Rectal smooth muscle tissue (tissue), 1 donor: Measurements from ENCODE around the gene NANOS3.

Experiments
- H3K27ac ChIP-seq: one replicate; pipeline ENCODE4 v1.7.0; 2013; ENCODE audit warnings: low read depth, low read length, inconsistent platforms
- H3K27me3 ChIP-seq: one replicate; pipeline ENCODE4 v1.7.0; 2013; ENCODE audit warnings: low read length; ENCODE audit not compliant: control insufficient read depth, insufficient read depth
- H3K36me3 ChIP-seq: one replicate; pipeline ENCODE4 v1.7.0; 2013; ENCODE audit warnings: low read length; ENCODE audit not compliant: control insufficient read depth, insufficient read depth
- H3K4me1 ChIP-seq: one replicate; pipeline ENCODE4 v1.7.0; 2013; ENCODE audit warnings: low read length; ENCODE audit not compliant: control insufficient read depth, insufficient read depth
- H3K4me3 ChIP-seq: one replicate; pipeline ENCODE4 v1.7.0; 2013; ENCODE audit warnings: low read length
- H3K9ac ChIP-seq: one replicate; pipeline ENCODE4 v1.7.0; 2013; ENCODE audit warnings: low read length

Gene NANOS3

DNA sequence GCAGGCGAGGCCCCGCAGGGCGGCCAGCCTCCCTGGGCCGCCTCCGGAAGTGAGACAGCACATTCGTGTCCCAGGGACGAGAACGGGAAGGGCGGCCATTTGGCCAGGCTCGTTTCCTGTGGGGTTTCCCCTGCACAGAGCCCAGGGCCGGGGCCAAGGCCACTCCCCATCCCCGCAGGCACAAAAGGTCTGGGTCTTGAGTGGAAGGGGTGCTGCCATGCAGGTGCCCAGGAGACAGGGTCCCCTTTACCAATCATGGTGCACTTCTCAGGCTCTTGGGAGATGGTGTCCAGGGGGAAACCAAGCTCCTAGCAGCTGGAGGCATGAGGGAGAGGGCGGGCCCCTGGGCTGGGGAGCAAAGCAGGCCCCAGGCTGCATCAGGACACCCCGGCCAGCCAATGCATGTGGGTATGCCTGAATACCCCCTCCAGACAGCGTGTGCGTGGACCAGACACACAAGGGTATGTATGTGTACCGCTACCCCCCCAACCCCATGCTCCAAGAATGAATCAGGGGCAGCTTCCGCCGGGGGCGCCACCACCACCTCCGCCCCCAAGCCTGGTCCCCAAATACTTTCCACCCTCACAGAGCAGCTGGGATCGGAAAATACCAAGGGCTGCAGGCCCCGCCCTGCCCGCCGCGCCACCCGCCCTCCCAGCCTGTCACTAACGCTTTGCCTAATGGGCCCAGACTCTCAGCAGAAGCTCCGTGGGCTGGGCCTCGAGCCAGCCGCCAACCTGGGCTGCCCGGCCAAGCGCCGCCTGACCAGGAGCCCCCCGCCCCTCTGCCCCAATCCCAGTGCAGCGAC, 37.6 kb upstream of the NANOS3 start:
- peak overlapping the region; percentile 75 for H3K9ac ChIP-seq
- H3K4me1 ChIP-seq, result peaks cover 31% of the 10 kb centered on the region
- H3K27me3 ChIP-seq, result no peaks in the 10 kb centered on the region
- peak overlapping the region; percentile 92 for H3K27ac ChIP-seq
- peaks cover 12% of the 10 kb centered on the region for H3K36me3 ChIP-seq
- peak overlapping the region; percentile 77 for H3K4me3 ChIP-seq

GRCh38 chr19:13839938-13840304, 37.0 kb upstream of the NANOS3 start:
- peaks cover 29% of the 10 kb centered on the region for H3K4me1 ChIP-seq
- peak overlapping the region; percentile 77 for H3K4me3 ChIP-seq
- no peaks in the 10 kb centered on the region for H3K27me3 ChIP-seq
- peaks cover 10% of the 10 kb centered on the region for H3K36me3 ChIP-seq
- peak overlapping the region; percentile 75 for H3K9ac ChIP-seq
- peak overlapping the region; percentile 92 for H3K27ac ChIP-seq

- H3K4me1 ChIP-seq, result peaks cover 29% of the 10 kb centered on the region
- peaks cover 9% of the 10 kb centered on the region for H3K36me3 ChIP-seq
- peak overlapping the region; percentile 92 for H3K27ac ChIP-seq
- H3K27me3 ChIP-seq, result no peaks in the 10 kb centered on the region
- peak overlapping the region; percentile 79 for H3K9ac ChIP-seq
- peak overlapping the region; percentile 77 for H3K4me3 ChIP-seq
Measured at GRCh38 chr19:13840305-13841085, 36.4 kb upstream of the NANOS3 start.

GRCh38 chr19:13841086-13841961, 35.6 kb upstream of the NANOS3 start:
- H3K4me1 ChIP-seq, result peaks cover 30% of the 10 kb centered on the region
- H3K27me3 ChIP-seq, result no peaks in the 10 kb centered on the region
- H3K36me3 ChIP-seq, result peaks cover under 1% of the 10 kb centered on the region
- peak overlapping the region; percentile 77 for H3K4me3 ChIP-seq
- peak overlapping the region; percentile 79 for H3K9ac ChIP-seq
- peak overlapping the region; percentile 92 for H3K27ac ChIP-seq

GRCh38 chr19:13841962-13842290, 35.0 kb upstream of the NANOS3 start:
- peak overlapping the region; percentile 77 for H3K4me3 ChIP-seq
- no peaks in the 10 kb centered on the region for H3K36me3 ChIP-seq
- H3K4me1 ChIP-seq, result peaks cover 34% of the 10 kb centered on the region
- H3K9ac ChIP-seq, result peak overlapping the region; percentile 79
- H3K27ac ChIP-seq, result peak overlapping the region; percentile 92
- H3K27me3 ChIP-seq, result no peaks in the 10 kb centered on the region

DNA sequence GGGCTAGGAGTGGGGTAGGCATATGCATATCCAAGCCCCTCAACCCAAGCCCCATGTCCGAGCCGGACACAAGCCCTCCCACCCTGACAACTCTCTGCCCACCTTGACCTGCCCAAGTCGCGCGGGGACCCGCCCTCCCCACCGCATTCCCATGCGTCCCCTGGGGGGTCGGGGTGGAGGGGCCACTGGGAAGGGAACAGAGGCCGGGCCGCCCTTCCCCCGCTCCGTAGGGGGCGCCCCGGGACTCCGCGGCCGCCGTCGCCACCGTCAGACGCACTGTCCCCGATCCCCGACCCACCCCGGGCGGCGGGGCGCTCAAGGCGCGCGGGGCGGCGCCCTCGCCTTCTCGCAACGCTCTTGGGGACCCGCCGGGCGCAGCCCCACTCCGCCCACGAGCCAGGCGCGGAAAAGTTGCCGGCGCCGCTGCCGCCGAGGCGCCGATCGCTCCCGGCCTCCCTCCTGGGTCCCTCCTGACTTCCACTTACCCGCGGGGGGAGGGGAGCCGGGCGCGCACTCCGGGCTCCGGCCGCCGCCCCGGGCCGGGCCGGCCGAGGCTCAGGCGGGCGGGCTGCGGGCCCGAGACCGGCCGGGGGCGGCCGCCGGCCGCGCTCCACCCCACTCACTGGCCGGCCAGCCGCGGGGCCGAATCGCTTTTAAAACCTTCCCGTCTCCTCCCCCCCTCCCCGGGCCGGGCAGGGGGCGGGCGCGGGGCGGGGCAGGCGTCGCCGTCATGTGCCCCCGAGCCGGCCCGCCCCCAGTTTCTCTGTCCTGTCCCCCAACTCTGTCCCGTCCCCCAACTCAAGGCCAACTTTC, 34.4 kb upstream of the NANOS3 start:
- H3K4me1 ChIP-seq, result peaks cover 32% of the 10 kb centered on the region

DNA sequence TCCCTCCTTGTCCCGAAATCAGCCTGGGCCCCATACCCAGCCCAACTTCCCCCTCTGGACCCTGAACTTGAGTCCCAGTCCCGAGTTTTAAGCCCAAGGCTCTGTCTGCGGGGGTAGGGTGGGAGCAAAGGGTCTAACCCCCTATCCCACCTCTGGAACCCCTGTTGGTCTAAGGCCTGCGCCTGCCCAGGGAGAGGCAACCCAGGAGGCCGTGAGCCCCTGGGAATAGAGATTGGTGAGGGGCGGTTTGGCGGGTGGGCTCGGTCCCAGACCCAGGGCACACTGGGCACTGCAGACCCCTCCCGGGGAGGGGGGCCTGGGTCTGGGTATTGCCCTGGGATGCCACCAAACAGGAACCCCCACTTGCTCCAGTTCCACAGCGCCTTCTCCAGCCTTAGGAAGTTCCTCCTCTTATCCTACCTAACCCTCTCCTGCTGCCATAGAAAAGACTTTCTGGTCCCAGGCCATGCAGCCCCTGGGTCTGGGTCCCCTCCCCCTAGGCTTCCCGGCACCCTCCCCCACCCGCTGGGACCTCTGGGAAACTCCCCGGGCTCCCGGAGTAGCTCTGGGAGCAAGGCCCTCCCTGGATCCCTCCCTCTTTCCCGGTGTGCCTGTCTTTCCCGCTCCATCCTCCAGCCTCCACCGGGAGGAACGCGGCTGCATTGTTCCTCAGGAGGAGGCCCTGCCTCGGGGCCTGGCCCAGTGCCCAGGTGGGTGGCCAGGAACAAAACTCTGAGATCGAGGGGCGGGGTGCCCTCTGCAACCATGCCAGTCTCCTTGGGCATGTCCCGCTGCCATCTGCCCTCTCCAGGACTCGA, 33.6 kb upstream of the NANOS3 start:
- Histone ChIP-seq H3K36me3 (no peaks in the 10 kb centered on the region), H3K4me3 (peak overlapping the region; percentile 70), H3K9ac (peak overlapping the region; percentile 82), H3K4me1 (peaks cover 28% of the 10 kb centered on the region), H3K27ac (peak overlapping the region; percentile 98), H3K27me3 (no peaks in the 10 kb centered on the region)

More for the DNA sequence above, 34.4 kb upstream of the NANOS3 start:
- Histone ChIP-seq H3K27ac (peak overlapping the region; percentile 98), H3K9ac (peak overlapping the region; percentile 82), H3K36me3 (no peaks in the 10 kb centered on the region), H3K4me3 (peak overlapping the region; percentile 77), H3K27me3 (no peaks in the 10 kb centered on the region)

DNA sequence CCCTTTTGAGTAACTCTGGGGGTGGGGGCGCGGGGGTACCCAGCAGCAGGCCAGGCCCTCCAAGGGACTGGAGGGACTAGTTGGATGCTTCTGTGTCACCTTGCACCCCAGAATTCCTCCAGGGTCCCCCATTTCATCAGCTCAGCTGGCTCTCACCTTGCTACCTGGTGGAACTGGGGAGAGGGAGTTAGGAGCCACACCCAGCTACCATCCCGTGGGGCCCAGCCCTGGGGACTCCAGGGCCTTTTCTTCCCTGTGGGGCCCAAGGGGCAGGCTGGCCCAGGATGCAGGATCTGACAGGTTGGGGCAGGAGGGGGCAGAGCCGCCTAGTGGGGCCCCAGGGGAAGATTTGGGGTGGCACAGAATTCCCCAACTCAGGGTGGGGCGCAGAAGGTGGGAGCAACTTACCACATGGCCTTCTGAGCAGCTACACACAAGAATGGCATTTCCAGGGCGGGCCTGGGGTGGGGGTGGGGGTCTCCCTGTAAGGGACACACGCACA, 32.8 kb upstream of the NANOS3 start:
- H3K4me1 ChIP-seq, result peaks cover 26% of the 10 kb centered on the region
- H3K9ac ChIP-seq, result no peak overlapping the region
- no peaks in the 10 kb centered on the region for H3K27me3 ChIP-seq
- H3K4me3 ChIP-seq, result no peak overlapping the region
- no peaks in the 10 kb centered on the region for H3K36me3 ChIP-seq
- H3K27ac ChIP-seq, result peak overlapping the region; percentile 98

DNA sequence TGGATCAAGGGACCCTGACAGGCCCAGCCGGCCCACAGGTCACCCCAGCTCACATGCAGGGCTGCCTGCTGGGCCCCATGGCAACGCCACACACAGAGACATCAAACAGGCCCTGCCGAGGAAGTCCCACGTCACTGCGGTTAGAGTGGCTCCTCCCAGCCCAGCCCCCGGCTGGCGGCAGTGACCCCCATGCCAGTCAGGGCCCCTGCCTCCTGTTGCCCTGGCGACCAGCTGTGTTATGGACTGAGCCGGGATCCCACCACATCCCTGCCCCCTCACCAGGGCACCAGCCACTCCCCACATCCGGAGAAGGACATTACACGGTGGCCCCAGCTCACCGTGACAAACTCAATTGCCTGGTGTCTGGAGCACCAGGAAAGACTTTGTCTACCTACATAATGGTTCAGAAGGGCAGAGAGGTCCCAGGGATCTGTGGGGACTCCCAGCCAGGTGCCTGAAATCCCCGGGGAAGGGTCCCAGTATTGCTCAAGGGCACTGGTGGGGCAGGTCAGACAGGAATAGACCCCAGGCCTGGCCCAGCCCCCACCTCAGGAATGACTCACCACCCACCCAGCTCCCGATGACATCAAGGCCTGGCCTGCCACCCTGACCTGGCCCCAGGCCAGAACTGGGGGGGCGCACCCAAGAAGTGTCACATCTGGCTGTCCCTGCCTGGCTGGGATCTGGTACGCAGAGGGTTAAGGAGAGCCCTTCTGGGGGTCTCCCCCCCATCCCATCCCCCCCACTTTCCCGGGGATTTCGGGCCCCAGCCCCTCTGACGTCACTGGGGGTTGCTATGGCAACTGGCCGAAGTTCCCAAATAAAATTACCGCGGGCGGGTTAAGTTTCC, 30.2 kb upstream of the NANOS3 start:
- Histone ChIP-seq H3K4me1 (peaks cover 31% of the 10 kb centered on the region), H3K27me3 (no peaks in the 10 kb centered on the region)

More for the DNA sequence above, 30.2 kb upstream of the NANOS3 start:
- H3K27ac ChIP-seq, result peak overlapping the region; percentile 100
- H3K9ac ChIP-seq, result peak overlapping the region; percentile 92
- H3K36me3 ChIP-seq, result no peaks in the 10 kb centered on the region
- peak overlapping the region; percentile 74 for H3K4me3 ChIP-seq
